HCT116 (cell line): ENCODE measurements around the gene SLIT1.

Source experiments
- CBX3 ChIP-seq: IDR thresholded peaks from 2 replicates; pipeline ENCODE4 v1.6.1; 2012; ENCODE audit warnings: low read depth
- EZH2 ChIP-seq: fragments of 200-600 bp; sonication (generic); IDR thresholded peaks from 2 replicates; pipeline ENCODE4 v1.6.1; 2017; ENCODE audit warnings: antibody characterized with exemption, mixed run types
- EZH2phosphoT487 ChIP-seq: fragments of 200-600 bp; IDR thresholded peaks from 2 replicates; pipeline ENCODE4 v1.6.1; 2018; ENCODE audit warnings: antibody characterized with exemption, borderline replicate concordance
- RAD21 ChIP-seq: IDR thresholded peaks from 2 replicates; pipeline ENCODE4 v1.6.1; 2012; ENCODE audit warnings: low read depth, mild to moderate bottlenecking
- TCF7L2 ChIP-seq: IDR thresholded peaks from 2 replicates; pipeline ENCODE4 v1.7.0; 2011; ENCODE audit warnings: borderline replicate concordance, inconsistent platforms; ENCODE audit not compliant: insufficient read depth, insufficient read length; ENCODE audit errors: extremely low read depth
- ZBTB33 ChIP-seq: IDR thresholded peaks from 2 replicates; pipeline ENCODE4 v1.6.1; 2011; ENCODE audit warnings: mild to moderate bottlenecking, low read length, moderate library complexity; ENCODE audit not compliant: insufficient replicate concordance; ENCODE audit errors: extremely low read depth
- TF ChIP-seq, protein P1 (sequence below), 3 experiments: fragments of 200-600 bp in 1 of 3; sonication (generic) in 1 of 3; IDR thresholded peaks in 2 of 3; conservative IDR thresholded peaks in 1 of 3; 2 replicates each; pipeline ENCODE4 v1.5.1; 2012 to 2017; ENCODE audit warnings: low read depth in 2 of 3, low read length in 2 of 3, antibody characterized with exemption in 1 of 3, borderline replicate concordance in 1 of 3, control low read depth in 1 of 3, mild to moderate bottlenecking in 1 of 3, mixed read lengths in 1 of 3, mixed run types in 1 of 3, moderate library complexity in 1 of 3; ENCODE audit not compliant: insufficient read depth in 1 of 3

- TF ChIP-seq, protein P1, sequence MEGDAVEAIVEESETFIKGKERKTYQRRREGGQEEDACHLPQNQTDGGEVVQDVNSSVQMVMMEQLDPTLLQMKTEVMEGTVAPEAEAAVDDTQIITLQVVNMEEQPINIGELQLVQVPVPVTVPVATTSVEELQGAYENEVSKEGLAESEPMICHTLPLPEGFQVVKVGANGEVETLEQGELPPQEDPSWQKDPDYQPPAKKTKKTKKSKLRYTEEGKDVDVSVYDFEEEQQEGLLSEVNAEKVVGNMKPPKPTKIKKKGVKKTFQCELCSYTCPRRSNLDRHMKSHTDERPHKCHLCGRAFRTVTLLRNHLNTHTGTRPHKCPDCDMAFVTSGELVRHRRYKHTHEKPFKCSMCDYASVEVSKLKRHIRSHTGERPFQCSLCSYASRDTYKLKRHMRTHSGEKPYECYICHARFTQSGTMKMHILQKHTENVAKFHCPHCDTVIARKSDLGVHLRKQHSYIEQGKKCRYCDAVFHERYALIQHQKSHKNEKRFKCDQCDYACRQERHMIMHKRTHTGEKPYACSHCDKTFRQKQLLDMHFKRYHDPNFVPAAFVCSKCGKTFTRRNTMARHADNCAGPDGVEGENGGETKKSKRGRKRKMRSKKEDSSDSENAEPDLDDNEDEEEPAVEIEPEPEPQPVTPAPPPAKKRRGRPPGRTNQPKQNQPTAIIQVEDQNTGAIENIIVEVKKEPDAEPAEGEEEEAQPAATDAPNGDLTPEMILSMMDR (IDR thresholded peaks at IDR 0.05 in 2 of 3, conservative IDR thresholded peaks at IDR 0.05 in 1 of 3; ENCODE audit: borderline replicate concordance in 1 of 3, insufficient read depth in 1 of 3, low read depth in 2 of 3, low read length in 2 of 3), result no peak
- TF ChIP-seq EZH2phosphoT487, result no peak
- no peak for TF ChIP-seq RAD21
- no peak for TF ChIP-seq CBX3
- TF ChIP-seq EZH2, result no peak
- TF ChIP-seq TCF7L2, result no peak
- no peak for TF ChIP-seq ZBTB33
Measured at GRCh38 chr10:97049670-97050069, 136.1 kb downstream of the SLIT1 start.
